Stimulated activated CD8-positive, alpha-beta memory T cell treated with anti-CD3 and anti-CD28 coated beads, Interleukin-4, amount 100 ng/mL, for 24 hours (primary cell): ENCODE results near the gene IFNG.
"Not testable (repeated sequence)": the region's sequence is repeated elsewhere in the genome, so short reads cannot be mapped to it uniquely, and the experiment has no call there.

Experiments used
- DNase-seq: peaks from one replicate; pipeline ENCODE4 v3.0.0-alpha.2; 2020; ENCODE audit warnings: low read depth

Gene IFNG

DNA sequence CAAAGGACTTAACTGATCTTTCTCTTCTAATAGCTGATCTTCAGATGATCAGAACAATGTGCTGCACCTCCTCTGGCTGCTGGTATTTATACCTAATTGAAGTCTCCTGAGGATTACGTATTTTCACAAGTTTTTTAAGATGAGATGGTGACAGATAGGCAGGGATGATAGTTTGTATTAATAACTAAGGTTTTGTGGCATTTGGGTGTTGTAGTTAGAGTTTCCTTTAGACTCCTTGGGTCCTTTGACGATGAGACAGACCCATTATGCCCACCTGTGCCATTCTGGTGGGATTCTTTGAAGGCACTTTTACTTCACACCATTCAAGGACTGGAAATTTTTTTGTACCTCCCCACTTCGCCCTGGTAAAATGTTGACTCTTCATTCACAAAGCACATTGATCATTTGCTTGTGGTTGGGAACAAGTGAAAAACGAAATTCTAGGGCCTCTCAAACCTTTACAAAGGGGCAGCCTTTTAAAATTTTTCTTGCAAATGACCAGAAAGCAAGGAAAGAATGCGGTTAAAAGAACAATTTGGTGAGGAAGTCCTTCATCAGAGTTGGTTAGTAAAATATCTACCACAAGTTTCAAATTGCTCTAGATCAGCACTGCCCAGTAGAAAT, at the start of gene IFNG:
TSS of gene IFNG (minus strand) at position 60 of the 624 bp plus-strand sequence. CDS start 125 bp downstream, outside the sequence.
- DNase-seq = no peak

DNA sequence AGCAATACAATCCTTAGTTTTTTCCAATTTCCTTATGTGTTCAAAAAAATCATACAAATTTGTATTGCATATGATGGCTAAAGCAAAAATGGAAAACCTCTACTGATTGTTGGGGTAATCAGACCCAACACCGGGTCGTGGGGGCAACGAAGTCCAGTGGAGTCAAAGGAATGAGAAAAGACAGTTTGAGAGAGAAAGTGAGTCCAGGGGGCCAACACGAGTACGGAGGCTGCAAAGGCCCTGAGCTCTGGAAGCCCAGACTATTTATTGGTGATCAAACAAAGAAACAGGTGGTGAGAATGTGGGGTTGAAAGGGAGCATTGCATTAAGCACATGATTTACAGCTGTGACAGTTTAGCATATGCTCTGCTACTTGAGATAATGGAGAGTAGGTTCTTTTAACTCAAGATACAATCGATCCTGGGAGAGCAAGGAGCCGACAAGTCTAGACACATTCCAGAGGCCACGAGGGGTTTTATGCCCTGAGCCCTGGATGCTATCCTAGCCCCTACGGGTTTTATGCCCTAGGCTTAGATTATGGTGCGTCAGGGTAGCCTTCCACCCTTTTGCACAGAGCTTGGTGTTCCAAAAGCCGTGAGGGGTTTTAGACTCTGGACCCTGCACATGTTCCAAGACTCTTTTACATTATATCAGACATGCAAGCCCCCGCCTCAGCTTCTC, 49.6 kb upstream of the IFNG start:
- not testable (repeated sequence) for DNase-seq

DNA sequence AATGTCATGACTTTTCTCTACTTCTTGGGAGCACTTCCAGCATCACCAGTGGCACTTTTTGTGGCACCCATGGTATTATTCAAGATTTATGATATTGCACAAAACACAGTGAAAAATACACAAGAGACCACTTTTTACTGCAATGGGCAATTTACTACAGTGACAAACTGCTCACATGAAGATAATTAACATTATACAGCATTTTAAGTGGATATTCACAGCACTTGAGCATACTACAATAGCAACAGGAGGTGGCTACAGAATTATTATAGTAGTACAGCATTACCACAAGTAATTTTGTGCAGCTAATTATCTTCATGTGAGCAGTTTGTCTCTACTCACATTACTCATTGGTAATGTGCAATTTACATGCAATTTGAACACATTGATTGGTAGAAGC, 47.7 kb upstream of the IFNG start:
- DNase-seq = no peak

DNA sequence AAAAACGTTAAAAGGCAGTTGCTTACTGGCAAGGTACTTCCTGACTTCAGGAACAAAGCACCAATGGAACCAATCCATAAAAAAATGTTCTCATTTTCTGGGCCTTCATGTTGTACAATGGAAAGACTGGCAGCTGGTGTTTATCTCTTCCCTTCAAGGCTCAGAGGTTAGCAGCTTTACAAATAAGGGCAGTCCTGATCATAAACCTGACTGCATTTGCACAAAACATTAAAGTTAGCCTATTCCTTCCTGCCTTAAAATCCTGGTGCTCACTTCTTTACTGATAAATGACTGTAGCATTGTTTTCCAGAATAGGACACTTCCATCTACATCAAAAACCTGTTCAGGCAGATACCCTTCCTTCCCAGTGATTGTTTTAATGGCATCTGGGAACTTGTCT, 46.9 kb upstream of the IFNG start:
- DNase-seq = no peak

DNA sequence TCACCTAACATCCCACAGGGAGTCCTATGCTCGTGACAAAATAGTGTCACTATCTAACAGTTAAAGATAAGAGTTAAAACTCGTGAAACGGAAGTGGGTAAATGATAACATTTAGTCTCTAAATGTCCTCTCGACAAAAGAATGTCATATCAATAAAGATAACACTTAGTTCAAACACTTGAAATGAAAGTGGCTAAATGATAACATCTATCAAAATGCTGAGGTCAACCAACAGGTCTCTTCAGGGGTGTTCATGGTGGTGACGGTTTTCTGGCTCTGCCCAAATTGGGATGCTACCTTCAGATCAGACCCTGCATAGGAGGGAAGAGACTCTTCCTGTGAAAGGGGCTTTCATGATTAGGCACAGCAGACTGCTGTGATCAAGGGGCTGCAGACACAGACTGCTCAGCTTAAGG, 43.9 kb upstream of the IFNG start:
- DNase-seq = no peak

DNA sequence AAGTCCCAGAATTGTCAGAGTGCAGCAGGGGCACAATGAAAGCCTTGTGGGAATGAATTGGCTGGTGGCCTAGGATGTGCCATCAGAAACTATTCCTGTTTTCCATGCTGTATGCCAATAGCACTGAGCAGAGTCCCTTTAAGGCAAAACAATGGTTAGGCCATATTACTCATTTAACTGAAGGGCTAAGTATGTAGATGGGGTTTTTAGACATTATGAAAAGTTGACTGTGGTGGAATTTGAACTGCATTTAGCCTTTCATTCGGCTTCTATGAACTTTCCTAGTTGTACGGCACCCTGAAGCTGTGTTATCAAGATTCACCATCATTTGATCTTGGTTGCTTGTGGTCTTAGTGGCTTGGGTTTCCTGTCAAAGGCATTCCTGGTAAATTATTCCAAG, 41.3 kb upstream of the IFNG start:
- no peak for DNase-seq

DNA sequence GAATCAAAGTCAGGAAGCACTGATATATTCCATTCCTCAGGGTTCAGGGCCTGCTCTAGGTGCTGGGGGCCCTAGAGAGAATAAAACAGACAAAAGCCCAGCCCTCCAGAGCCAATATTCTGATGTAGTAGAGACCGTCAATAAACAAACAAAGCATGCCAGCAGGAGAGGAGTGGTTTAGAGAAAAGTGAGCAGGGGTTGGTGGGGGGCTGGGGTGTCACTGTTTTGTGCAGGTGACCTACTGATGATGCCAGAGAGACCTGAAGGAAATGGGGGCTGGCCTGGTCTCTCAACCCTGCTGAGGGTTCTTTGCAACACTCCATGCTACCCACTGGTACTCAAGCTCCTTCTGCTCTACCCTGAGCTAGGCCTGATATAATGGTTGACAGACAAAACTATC, 39.6 kb upstream of the IFNG start:
- DNase-seq = no peak

DNA sequence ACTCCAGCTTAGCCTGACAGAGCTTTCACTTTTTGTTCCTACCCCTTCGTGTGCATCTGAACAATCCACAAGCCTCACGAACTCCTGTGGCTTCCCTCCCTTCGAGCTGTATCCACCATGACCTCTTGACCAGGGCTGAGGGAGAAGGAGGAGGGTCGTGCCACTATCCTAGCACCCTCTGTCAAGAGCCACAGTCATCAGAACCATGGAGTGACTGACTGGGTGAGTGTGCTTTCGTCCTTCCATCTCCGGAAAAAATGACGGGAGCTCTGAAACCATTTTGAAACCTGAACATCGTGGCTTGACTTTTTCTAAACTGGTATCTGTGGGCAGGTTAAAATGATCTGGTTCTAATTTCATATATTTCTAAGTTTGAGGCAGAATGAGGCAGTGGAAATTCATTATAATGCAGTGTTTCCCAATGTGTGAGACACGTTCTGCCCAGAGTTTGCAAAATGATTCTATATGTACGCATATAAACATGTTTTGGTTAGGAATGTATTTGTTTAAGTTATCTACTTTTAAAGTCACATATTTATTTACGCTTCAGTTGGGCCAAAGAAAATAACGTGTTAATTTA, 39.1 kb upstream of the IFNG start:
- no peak for DNase-seq

DNA sequence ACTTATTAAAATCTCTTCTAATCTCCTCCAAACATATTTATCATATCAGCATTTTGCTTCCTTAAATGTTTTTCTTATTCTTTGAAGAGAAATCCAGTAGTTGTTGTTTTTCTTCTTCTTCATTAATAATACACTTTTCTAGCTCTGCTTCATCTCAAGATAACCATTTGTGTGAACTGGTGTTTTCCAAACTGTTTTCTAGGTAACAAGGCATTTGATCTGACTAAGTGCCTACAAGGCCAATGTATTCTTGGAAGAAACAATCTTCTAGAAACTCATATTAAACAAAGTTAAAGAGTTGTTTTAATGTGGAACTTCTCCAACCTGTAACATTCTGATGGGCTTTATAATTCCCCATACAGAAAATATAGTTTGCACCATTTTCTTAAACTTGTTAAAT, 30.8 kb upstream of the IFNG start:
- DNase-seq = no peak

DNA sequence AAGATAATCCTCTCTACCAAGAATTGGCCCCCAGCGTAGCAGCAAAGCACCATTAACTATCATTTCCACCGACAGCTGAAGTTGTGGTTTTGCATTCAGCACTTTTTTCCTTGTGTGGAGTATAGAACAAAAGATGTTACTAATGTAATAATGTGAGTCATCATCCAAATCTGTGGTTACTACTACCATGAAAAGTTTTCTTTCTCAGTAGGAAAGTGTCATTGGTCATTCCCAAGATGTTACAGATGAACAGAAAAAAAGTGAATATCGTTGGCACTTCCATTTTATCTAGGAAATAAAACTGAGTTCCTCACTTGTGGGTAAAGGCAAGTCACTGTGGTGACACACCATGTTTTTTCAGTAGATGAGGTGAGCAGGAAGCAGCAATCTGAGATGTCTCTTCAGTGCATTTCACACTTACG, 30.3 kb upstream of the IFNG start:
- DNase-seq = no peak

DNA sequence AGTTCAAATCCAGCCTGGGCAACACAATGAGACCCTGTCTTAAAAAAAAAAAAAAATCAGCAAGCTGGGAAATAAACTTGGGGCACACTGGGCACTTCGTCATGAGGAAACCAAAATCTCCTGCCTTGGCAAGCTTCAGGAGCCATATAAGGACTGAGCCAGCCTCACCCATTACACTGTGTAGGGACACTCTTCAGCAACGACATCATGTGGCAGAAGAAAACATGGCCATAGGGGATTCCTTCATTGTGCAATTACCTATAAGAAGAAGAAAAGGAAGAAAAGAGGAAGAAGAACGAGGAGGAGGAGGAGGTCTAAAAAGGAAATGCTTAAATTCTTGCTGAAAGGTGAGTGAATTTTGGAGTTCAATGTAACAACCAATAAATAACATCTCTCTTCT, 26.1 kb upstream of the IFNG start:
- no peak for DNase-seq

DNA sequence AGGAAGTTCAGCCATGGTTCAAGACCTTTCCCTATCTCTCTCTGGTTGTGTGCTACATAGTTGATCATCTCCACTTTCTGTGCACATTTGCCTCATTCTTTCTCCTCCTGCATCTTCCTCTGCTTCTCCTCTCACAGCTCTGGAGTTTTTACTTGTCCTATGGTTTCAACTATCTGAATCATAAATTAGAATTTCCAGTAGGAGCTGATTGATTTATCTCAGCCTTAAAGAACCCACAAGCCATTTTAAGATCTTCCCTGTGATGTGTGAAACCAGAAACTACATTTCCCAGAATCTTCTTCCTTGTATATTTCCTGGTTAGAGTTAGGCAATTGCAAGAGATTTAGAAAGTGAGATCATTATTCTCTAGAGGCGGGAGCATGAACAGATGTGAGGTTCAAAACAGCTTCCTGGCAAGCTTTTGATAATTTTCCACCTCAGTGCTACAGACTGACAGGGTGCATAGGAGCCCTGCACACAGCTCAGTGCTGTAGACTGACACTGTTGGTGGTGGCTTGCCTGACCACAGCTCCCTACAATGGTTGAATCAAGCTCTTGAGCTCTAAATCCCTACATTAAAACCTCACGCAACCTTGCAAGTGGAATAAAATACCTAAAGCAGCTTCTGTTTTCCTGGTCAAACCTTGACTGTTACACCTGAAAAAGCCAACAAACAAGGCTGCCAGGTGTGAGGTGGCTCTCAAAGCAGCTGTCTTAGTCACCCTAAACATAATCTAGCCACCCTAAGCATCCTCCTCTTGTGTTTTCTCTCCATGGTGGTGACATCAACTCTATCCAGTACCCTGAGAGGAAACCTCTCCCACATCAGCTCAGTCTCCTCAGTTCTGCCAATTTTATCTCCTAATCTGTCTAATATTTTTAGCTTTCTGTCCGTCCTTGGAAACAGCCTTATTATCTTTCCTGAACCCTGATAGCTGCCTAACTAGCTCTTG, 21.5 kb upstream of the IFNG start:
- no peak for DNase-seq

DNA sequence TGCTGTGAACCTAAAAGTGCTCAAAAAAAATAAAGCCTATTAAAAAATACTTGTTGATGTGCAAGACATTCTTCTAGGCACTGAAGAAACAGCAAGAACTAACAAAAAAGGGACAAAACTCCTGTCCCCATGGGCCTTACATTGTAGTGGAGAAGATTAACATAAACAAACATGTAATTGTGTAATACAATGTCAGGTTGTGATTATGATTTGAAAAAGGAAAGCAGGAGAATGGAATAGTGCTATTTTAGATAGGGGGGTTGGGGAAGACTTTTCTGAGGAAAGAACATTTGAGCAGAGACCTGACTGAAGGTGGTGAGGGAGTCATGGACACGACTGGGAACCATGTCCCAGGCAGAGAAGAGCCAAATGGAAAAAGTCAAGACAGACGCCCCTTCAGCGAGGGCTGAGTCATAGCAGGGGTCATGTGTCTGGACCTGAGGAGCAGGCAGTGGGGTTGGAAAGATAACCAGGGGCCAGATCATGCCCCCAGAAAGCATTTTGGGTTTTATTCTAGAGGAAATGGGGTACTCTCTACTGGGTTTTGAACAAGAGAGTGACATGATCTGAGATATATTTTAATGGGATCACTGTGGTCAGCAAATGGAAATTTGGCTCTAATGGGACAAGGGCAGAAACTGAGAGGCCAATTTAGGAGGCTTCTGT, 19.4 kb upstream of the IFNG start:
- no peak for DNase-seq

DNA sequence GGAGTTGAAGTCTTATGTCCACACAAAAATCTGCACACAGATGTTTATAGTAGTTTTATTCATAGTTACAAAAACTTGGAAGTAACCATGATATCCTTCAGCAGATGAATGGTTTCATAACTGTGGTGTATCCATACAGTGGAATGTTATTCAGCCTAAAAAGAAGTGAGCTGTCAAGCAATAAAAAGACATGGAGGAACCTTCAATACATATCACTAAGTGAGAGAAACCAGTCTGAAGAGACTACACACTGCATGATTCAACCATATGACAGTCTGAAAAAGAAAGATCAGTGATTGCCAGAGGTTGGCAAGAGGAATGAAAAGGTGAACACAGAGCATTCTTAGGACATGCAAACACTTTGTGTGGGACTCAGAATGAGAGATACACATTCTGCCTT, 18.6 kb upstream of the IFNG start:
- DNase-seq = no peak

DNA sequence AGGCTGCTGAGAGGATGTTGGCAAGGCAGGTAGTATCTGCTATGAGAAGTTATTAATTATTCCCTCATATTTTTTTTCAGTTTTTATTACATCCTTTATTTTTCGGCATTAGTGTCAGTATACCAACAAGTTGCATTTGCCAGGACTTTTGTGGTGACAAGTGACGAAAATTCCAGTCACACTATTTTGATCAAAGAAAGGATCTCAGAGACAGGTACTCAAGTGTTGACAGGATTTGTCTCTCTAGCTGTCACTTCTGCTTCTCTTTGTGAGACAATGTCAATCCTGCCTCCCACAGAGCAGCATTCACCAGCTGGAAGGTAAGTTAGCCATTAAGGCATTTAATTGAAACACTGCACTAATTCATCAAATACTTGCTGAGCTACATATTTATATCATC, 18.0 kb upstream of the IFNG start:
- no peak for DNase-seq

DNA sequence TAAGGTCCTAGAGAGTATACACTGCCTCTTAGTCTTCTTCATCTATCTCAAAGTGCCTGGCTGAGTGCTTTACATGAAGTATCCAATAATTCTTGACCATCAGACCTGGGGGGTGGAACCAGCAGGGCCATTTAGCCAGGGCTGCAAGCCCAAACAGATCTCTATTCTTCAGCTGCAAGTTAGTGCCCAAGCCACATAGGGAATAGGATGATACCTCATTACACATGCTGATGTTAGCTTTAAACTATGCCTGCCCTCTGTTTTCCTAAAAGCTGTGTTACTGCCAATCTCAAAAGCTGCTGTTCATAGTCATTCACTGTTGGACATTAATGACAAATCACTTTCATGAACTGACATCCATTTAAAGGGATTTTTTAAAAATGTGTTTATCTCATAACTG, 16.7 kb upstream of the IFNG start:
- DNase-seq = no peak

DNA sequence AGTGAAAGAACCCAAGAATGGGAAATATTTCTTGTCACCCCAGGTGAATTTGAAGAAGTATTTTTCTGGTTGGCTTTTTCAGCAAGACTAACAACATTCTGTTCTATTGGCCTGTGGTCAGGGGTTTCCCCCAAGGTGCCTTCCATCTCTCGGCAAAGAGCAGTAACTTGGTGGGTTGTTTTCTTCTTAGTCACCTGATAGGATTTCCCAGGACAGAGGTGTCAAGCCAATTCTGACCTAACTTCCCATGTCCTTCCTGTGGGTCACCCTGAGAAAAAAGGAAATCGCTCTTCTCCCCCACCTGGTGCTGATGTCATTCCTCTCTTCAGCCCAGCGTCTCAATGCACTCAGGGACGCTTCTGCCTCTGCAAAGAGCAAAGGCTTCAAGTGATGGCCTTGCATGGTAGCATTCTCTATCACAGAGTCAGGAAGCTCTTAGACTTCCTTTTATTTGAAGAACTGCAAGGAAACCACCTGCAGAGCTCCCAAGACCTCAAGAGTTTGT, 16.1 kb upstream of the IFNG start:
- peak; percentile 40 for DNase-seq

DNA sequence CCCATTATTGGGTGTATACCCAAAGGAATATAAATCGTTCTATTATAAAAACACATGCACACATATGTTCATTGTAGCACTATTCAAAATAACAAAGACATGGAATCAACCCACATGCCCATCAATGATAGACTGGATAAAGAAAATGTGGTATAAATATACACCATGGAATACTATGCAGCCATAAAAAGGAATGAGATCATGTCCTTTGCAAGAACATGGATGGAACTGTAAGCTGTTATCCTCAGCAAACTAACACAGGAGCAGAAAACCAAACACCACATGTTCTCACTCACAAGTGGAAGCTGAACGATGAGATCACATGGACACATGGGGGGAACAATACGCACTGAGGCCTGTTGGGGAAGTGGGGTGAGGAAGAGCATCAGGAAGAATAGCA, 15.2 kb upstream of the IFNG start:
- DNase-seq = not testable (repeated sequence)

DNA sequence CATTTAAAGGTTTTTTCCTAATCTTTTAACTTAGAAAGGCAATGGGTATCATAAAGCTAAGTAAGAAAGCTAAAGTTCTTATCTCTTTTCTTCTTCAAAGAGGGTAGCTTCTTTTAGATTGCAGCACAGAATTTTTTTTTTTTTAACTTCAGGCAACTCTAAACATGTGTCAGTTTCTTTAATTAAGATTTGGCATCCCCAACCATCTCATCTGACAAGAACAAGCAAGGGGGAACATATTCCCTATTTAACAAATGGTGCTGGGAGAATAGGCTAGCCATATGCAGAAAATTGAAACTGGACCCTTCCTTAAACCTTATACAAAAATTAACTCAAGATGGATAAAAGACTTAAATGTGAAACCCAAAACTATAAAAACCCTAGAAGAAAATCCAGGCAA, 14.3 kb upstream of the IFNG start:
- DNase-seq = no peak

DNA sequence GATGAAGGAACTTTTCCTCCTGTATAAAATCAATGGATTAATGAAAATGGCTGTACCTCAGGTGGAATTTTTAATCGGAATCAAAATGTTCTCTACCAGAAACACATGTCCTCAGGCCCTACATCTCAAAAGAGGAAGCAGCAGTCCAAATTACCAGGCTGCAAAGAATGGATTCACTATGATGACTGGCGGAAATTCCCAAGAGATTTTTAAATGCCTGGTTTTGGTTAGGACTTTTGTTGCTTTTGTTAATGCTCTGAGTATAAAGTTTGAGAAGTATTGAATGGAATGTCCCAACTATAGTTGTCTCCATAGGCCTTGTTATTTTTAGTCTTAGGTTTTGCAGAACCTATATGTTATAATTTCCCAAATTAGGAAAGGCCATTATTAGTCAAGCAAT, 11.2 kb upstream of the IFNG start:
- DNase-seq = no peak

DNA sequence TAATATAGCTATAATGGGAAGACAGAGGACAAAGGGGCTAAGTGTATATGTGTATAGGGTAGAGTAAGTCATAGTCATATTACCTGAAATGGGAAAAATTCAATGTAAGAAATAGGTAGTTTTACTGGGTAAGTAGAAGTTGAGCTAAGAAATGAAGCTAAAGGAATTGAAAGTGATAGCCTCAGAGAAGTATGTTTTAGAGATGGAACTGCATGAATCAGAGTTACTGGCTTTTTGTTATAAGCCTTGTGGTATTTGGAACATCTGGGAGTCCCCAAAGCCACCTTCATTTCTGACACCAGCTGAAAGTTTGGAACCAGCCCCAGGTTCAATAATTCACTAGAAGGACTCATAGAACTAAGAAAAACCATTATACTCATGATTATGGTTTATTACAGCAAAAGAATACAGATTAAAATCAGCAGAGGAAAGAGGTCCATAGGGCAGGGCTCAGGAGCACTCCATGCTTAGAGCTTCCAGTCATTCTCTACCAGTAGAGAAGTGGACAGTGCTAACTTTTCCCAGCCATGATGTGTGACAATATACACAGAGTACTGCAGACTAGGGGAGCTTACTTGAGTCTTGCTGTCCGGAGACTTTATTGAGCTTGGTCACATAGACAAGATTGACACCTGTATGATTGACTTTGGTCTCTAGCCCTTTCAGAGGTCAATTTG, 9.8 kb upstream of the IFNG start:
- no peak for DNase-seq
